GM12878 (cell line): ENCODE results near the gene POLD2. TPM values are rescaled to one million over a fixed set of nuclear protein-coding genes. Genes with fewer than 3 reads are reported as not detected.

Experiments
- ATAC-seq: fragments of 200-7000 bp; cut with Tn5 transposase; 3 replicates; pipeline ENCODE4 v1.9.1; 2020; ENCODE audit warnings: mild to moderate bottlenecking, moderate library complexity
- BruUV-seq: library from RNA; stranded (reverse); fragments of 400-500 nt; replicated peaks from 2 replicates; lab custom pipeline; 2021; lab: Mats Ljungman, UMichigan
- CTCF ChIA-PET: fragments of 300-600 bp; sonication (Branson Sonifier 250); formaldehyde crosslinking; extraction: SDS; loops from one replicate; lab custom pipeline; 2021; ENCODE audit warnings: inconsistent platforms; lab: Yijun Ruan, JAX
- POLR2A ChIA-PET: fragments of 350-600 bp; formaldehyde crosslinking; extraction: SDS; loops from one replicate; lab custom pipeline; 2021; ENCODE audit warnings: inconsistent platforms; lab: Charles Lee
- RAD21 ChIA-PET: fragments of 300-600 bp; sonication (Branson Sonifier 250); formaldehyde crosslinking; loops from one replicate; lab custom pipeline; 2023; ENCODE audit warnings: antibody characterized with exemption; ENCODE audit not compliant: unreplicated experiment; lab: Charles Lee
- SMC1A ChIA-PET: fragments of 300-600 bp; sonication (Branson Sonifier 250); formaldehyde crosslinking; loops from one replicate; lab custom pipeline; 2023; ENCODE audit not compliant: unreplicated experiment, uncharacterized antibody; lab: Charles Lee
- DNase-seq: peaks from one replicate; pipeline ENCODE4 v3.0.0-alpha.2; 2011; ENCODE audit warnings: low read depth, low spot score
- FAIRE-seq: peaks from 3 replicates; lab custom pipeline; 2011; peaks lifted over from hg19 to GRCh38; lab: Jason Lieb, UNC
- H2AFZ ChIP-seq: 2 replicates; pipeline ENCODE4 v1.6.0; 2011; ENCODE audit warnings: low read depth, low read length, control low read depth; ENCODE audit not compliant: control insufficient read depth
- H3K27ac ChIP-seq: 2 replicates; pipeline ENCODE4 v1.5.1; 2011; ENCODE audit warnings: control low read depth; ENCODE audit not compliant: control insufficient read depth, insufficient read depth
- H3K27me3 ChIP-seq, 2 experiments: replicated peaks in 1 of 2; 2 replicates each; pipeline versions ENCODE4 v1.6.0 to v1.6.1; 2011; ENCODE audit warnings: low read length in 1 of 2; ENCODE audit not compliant: control insufficient read depth in 2 of 2, insufficient read depth in 2 of 2
- H3K36me3 ChIP-seq, 2 experiments: 2 replicates each; pipeline ENCODE4 v1.5.1; 2011; ENCODE audit warnings: low read length in 1 of 2; ENCODE audit not compliant: control insufficient read depth in 2 of 2, insufficient read depth in 2 of 2
- H3K4me1 ChIP-seq: 2 replicates; pipeline ENCODE4 v1.6.1; 2011; ENCODE audit warnings: mild to moderate bottlenecking, low read length, moderate library complexity, mixed read lengths; ENCODE audit not compliant: control insufficient read depth, insufficient read depth
- H3K4me2 ChIP-seq: 2 replicates; pipeline ENCODE4 v1.6.0; 2011; ENCODE audit warnings: control low read depth; ENCODE audit not compliant: control insufficient read depth, insufficient read depth
- H3K4me3 ChIP-seq: fragments of 200-600 bp; sonication (generic); 2 replicates; pipeline ENCODE4 v1.5.1; 2016
- H3K79me2 ChIP-seq: 2 replicates; pipeline ENCODE4 v1.6.0; 2011; ENCODE audit warnings: low read length; ENCODE audit not compliant: control insufficient read depth, insufficient read depth
- H3K9ac ChIP-seq: 2 replicates; pipeline ENCODE4 v1.8.0; 2011; ENCODE audit warnings: low read length, control low read depth, mixed read lengths; ENCODE audit not compliant: control insufficient read depth, insufficient read depth
- H3K9me3 ChIP-seq: replicated peaks from 3 replicates; pipeline ENCODE4 v1.5.1; 2011; ENCODE audit warnings: mild to moderate bottlenecking, low read length; ENCODE audit not compliant: control insufficient read depth, insufficient read depth
- H4K20me1 ChIP-seq: 2 replicates; pipeline ENCODE4 v1.6.0; 2011; ENCODE audit not compliant: control insufficient read depth, insufficient read depth
- FOXK2 ChIP-seq: fragments of 450-650 bp; IDR thresholded peaks from 2 replicates; pipeline ENCODE4 v1.6.1; 2017; ENCODE audit warnings: mild to moderate bottlenecking, moderate library complexity
- IRF4 ChIP-seq: IDR thresholded peaks from 2 replicates; pipeline ENCODE4 v1.6.1; 2011; ENCODE audit warnings: low read depth, low read length
- KDM1A ChIP-seq: fragments of 200-600 bp; sonication (generic); IDR thresholded peaks from 2 replicates; pipeline ENCODE4 v1.6.1; 2016; ENCODE audit warnings: borderline replicate concordance
- MXI1 ChIP-seq: fragments of 150-350 bp; IDR thresholded peaks from 2 replicates; pipeline ENCODE4 v1.6.1; 2011; ENCODE audit warnings: low read depth, mild to moderate bottlenecking, inconsistent platforms, low read length, improper control_type of control experiment
- NFIC ChIP-seq: IDR thresholded peaks from 2 replicates; pipeline ENCODE4 v1.6.1; 2012; ENCODE audit warnings: low read depth, mild to moderate bottlenecking, inconsistent platforms, low read length, moderate library complexity
- STAT1 ChIP-seq: fragments of 450-650 bp; conservative IDR thresholded peaks from 2 replicates; pipeline ENCODE4 v1.6.1; 2014; ENCODE audit warnings: antibody characterized with exemption, mild to moderate bottlenecking
- TCF7 ChIP-seq: IDR thresholded peaks from 2 replicates; pipeline ENCODE4 v1.6.1; 2014; ENCODE audit warnings: antibody characterized with exemption, borderline replicate concordance
- ZNF217 ChIP-seq: fragments of 450-650 bp; IDR thresholded peaks from 2 replicates; pipeline ENCODE4 v1.6.1; 2017; ENCODE audit warnings: antibody characterized with exemption, mild to moderate bottlenecking
- ZSCAN29 ChIP-seq: fragments of 450-650 bp; IDR thresholded peaks from 2 replicates; pipeline ENCODE4 v1.6.1; 2017; ENCODE audit warnings: mild to moderate bottlenecking, moderate library complexity
- WGBS: methylation state at CpG from one replicate; pipeline ENCODE4 v1.1.6; 2016; ENCODE audit warnings: low lambda C conversion rate; ENCODE audit not compliant: insufficient replicate concordance, insufficient coverage; ENCODE audit errors: missing lambda C conversion rate; 5-methylcytosine and 5-hydroxymethylcytosine counted together
- in situ Hi-C: fragments of 300-500 bp; cut with MboI; formaldehyde crosslinking; loops from 9 replicates; pipeline ENCODE4 v1.14.3; 2018; ENCODE audit warnings: mixed read lengths
- intact Hi-C: fragments of 100-400 bp; cut with micrococcal nuclease; formaldehyde crosslinking; loops from one replicate; pipeline ENCODE4 v1.14.2; 2022; ENCODE audit not compliant: unreplicated experiment
- polyA plus RNA-seq, 11 experiments: library from polyadenylated mRNA; depleted of rRNA in 4 of 11; unstranded in 6 of 11; stranded (reverse) in 5 of 11; fragments of >200 nt; fragmentation: Nextera tagmentation in 4 of 11; fragmentation: Illumina TruSeq in 1 of 11; extraction: Ambion mirVana in 4 of 11; extraction: Trizol in 1 of 11; gene quantifications; 1 replicate in 1 of 11; 2 replicates in 10 of 11; pipeline versions ENCODE4 v1.2.1 to v1.2.3, GENCODE V29; 2011 to 2016; ENCODE audit warnings: inconsistent platforms in 2 of 11, missing spikeins in 2 of 11, low read depth in 1 of 11
- total RNA-seq, 4 experiments: library from RNA; depleted of rRNA in 3 of 4; stranded (reverse); fragments of >200 nt in 3 of 4; fragmentation: Illumina TruSeq in 1 of 4; extraction: Trizol in 1 of 4; gene quantifications; 2 replicates each; pipeline versions ENCODE4 v1.2.1 to v1.2.3, GENCODE V29; 2013 to 2021
- TF ChIP-seq, protein P1 (sequence below): fragments of 450-650 bp; IDR thresholded peaks from 2 replicates; pipeline ENCODE4 v1.6.1; 2017; ENCODE audit warnings: mild to moderate bottlenecking
- TF ChIP-seq, protein P2 (sequence below): fragments of 450-650 bp; IDR thresholded peaks from 2 replicates; pipeline ENCODE4 v1.6.1; 2017; ENCODE audit warnings: mild to moderate bottlenecking, moderate library complexity
- TF ChIP-seq, protein P3 (sequence below): fragments of 450-650 bp; conservative IDR thresholded peaks from 2 replicates; pipeline ENCODE4 v1.6.1; 2017; ENCODE audit warnings: mild to moderate bottlenecking, moderate library complexity
- TF ChIP-seq, protein P4 (sequence below): IDR thresholded peaks from 2 replicates; pipeline ENCODE4 v1.6.1; 2011; ENCODE audit warnings: borderline replicate concordance, low read depth, mild to moderate bottlenecking, moderate library complexity, low read length; ENCODE audit not compliant: insufficient read depth, poor library complexity, severe bottlenecking

Gene POLD2
- total and polyA plus RNA-seq, 10 of the 15 experiments (the other 5 are each of a cell fraction or from before 2014, with no cell fraction given): 19.1 to 287 (median 169) TPM

DNA sequence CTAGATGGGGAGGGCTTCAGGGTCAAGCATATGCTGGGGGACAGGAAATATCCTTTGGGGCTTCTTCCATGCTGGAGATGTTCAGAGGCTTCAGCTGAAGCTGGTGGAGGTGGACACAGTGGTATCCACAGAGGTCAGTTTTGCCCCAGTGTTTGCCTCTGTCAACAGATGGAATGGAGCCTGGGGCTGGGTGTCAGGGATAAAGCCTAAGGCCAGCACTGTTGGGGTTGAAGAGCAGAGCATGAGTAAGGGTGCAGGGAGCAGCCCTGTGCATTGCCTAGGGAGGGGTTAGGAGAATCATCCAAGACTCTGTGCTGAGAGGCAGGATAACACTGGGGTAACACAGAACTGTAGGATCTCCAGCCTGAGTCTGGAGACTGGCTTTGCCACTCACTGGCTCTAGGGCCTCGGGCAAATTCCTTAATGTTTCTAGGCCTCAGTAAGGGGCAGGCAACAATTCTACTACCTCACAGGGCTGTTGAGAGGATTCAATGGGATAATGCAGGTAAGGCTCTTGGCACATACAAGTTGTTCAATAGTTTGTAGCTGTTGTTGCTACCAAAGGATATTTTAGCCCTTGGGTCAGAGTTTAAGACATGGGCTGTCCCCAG lies 39.5 kb upstream of the POLD2 start (continued):
- TF ChIP-seq, protein P1, sequence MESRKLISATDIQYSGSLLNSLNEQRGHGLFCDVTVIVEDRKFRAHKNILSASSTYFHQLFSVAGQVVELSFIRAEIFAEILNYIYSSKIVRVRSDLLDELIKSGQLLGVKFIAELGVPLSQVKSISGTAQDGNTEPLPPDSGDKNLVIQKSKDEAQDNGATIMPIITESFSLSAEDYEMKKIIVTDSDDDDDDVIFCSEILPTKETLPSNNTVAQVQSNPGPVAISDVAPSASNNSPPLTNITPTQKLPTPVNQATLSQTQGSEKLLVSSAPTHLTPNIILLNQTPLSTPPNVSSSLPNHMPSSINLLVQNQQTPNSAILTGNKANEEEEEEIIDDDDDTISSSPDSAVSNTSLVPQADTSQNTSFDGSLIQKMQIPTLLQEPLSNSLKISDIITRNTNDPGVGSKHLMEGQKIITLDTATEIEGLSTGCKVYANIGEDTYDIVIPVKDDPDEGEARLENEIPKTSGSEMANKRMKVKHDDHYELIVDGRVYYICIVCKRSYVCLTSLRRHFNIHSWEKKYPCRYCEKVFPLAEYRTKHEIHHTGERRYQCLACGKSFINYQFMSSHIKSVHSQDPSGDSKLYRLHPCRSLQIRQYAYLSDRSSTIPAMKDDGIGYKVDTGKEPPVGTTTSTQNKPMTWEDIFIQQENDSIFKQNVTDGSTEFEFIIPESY: no peak
- TF ChIP-seq FOXK2: no peak
- TF ChIP-seq STAT1: no peak

DNA sequence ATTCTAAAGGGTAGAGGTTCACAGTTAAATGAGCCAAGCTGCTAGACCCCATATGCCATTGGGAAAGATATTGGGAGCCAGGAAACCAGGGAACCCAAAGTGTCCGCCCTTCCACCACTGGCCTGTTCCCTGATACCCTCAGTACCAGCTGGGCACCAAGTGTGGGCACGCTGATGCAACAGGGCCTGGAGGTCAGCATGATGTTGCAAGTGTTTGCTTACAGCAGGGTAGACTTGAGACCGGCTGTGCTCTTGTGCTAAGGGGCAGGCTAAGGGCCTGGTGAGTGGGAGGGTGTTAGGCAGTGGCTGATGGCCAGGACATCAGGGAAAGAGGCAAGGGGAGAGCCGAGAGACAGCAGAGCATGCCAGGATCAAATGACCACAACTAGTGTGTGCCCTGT lies 38.8 kb upstream of the POLD2 start:
- in situ Hi-C loops (no loop called here), intact Hi-C loops (no loop called here)
- ChIA-PET POLR2A (no interaction called here), CTCF (no interaction called here), SMC1A (no interaction called here), RAD21 (no interaction called here)
- no peak for TF ChIP-seq ZNF217
- TF ChIP-seq, protein P2, sequence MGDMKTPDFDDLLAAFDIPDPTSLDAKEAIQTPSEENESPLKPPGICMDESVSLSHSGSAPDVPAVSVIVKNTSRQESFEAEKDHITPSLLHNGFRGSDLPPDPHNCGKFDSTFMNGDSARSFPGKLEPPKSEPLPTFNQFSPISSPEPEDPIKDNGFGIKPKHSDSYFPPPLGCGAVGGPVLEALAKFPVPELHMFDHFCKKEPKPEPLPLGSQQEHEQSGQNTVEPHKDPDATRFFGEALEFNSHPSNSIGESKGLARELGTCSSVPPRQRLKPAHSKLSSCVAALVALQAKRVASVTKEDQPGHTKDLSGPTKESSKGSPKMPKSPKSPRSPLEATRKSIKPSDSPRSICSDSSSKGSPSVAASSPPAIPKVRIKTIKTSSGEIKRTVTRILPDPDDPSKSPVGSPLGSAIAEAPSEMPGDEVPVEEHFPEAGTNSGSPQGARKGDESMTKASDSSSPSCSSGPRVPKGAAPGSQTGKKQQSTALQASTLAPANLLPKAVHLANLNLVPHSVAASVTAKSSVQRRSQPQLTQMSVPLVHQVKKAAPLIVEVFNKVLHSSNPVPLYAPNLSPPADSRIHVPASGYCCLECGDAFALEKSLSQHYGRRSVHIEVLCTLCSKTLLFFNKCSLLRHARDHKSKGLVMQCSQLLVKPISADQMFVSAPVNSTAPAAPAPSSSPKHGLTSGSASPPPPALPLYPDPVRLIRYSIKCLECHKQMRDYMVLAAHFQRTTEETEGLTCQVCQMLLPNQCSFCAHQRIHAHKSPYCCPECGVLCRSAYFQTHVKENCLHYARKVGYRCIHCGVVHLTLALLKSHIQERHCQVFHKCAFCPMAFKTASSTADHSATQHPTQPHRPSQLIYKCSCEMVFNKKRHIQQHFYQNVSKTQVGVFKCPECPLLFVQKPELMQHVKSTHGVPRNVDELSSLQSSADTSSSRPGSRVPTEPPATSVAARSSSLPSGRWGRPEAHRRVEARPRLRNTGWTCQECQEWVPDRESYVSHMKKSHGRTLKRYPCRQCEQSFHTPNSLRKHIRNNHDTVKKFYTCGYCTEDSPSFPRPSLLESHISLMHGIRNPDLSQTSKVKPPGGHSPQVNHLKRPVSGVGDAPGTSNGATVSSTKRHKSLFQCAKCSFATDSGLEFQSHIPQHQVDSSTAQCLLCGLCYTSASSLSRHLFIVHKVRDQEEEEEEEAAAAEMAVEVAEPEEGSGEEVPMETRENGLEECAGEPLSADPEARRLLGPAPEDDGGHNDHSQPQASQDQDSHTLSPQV: no peak
- TF ChIP-seq IRF4: no peak
- no peak for TF ChIP-seq TCF7
- no peak for TF ChIP-seq MXI1
- TF ChIP-seq, protein P3, sequence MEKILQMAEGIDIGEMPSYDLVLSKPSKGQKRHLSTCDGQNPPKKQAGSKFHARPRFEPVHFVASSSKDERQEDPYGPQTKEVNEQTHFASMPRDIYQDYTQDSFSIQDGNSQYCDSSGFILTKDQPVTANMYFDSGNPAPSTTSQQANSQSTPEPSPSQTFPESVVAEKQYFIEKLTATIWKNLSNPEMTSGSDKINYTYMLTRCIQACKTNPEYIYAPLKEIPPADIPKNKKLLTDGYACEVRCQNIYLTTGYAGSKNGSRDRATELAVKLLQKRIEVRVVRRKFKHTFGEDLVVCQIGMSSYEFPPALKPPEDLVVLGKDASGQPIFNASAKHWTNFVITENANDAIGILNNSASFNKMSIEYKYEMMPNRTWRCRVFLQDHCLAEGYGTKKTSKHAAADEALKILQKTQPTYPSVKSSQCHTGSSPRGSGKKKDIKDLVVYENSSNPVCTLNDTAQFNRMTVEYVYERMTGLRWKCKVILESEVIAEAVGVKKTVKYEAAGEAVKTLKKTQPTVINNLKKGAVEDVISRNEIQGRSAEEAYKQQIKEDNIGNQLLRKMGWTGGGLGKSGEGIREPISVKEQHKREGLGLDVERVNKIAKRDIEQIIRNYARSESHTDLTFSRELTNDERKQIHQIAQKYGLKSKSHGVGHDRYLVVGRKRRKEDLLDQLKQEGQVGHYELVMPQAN: no peak
- TF ChIP-seq KDM1A: no peak
- TF ChIP-seq ZSCAN29: no peak
- no peak for TF ChIP-seq NFIC
- TF ChIP-seq, protein P4, sequence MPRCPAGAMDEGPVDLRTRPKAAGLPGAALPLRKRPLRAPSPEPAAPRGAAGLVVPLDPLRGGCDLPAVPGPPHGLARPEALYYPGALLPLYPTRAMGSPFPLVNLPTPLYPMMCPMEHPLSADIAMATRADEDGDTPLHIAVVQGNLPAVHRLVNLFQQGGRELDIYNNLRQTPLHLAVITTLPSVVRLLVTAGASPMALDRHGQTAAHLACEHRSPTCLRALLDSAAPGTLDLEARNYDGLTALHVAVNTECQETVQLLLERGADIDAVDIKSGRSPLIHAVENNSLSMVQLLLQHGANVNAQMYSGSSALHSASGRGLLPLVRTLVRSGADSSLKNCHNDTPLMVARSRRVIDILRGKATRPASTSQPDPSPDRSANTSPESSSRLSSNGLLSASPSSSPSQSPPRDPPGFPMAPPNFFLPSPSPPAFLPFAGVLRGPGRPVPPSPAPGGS: no peak
- H2AFZ ChIP-seq: no peak overlapping the region
- ATAC-seq (no peak), FAIRE-seq (no peak), DNase-seq (no peak)
- H3K36me3 ChIP-seq: no peaks in the 10 kb centered on the region
- no peaks in the 10 kb centered on the region for H3K4me1 ChIP-seq
- no peaks in the 10 kb centered on the region for H4K20me1 ChIP-seq
- H3K4me3 ChIP-seq: no peak overlapping the region
- no peak overlapping the region for H3K9ac ChIP-seq
- no peak overlapping the region for H3K4me2 ChIP-seq
- H3K9me3 ChIP-seq: no peaks in the 10 kb centered on the region
- WGBS: 27% methylated on average over 4 of the region's 4 CpGs
- BruUV-seq: no TSS peak
- no peaks in the 10 kb centered on the region for H3K79me2 ChIP-seq
- no peaks in the 10 kb centered on the region; a peak in 1 of 4 replicates for H3K27me3 ChIP-seq
- H3K27ac ChIP-seq: no peak overlapping the region
